Iris pigment epithelial cell (primary cell): Measurements from ENCODE around the gene UNC13A.

Experiments
- DNase-seq: peaks from one replicate; pipeline ENCODE4 v3.0.0-alpha.2; 2011; ENCODE audit warnings: low read depth

The UNC13A gene

DNA sequence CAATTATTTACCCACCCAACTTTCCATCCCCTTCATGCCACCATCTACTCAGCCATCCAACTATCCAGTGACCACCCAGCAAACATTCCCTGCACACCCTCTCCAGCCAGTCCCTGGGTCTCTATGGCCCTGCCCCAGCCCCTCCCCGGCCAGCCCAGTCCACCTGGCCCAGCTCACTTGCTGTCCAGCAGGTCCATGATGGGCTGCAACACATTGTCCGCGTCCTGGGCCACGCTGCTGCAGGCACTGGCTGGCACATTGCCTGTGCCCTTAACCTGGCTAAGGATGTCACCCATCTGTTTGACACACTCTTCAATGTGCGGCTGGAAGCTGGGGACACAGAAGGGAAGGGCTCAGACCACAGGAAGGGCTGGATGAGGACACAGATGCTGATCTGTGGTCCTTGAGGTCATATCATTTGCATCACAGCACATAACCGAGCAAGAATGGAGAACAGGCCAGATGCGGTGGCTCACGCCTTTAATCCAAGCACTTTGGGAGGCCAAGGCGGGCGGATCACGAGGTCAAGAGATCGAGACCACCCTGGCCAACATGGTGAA is 61.6 kb downstream of the UNC13A start:
- no peak for DNase-seq

DNA sequence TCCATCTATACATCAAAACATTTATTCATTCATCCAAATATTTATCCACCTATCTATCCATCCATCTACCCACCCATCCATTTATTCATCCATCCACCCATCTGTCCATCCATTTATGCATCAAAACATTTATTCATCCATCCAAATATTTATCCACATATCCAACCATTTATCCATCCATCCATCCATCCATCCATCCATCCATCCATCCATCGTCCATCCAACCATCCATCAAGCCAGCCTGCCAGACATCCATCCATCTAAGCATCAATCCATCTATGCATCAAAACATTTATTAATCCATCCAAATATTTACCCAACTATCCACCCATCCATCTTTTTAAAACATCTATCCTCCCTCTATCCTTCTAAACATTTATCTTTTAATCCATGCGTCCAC is 62.2 kb downstream of the UNC13A start:
- no peak for DNase-seq

DNA sequence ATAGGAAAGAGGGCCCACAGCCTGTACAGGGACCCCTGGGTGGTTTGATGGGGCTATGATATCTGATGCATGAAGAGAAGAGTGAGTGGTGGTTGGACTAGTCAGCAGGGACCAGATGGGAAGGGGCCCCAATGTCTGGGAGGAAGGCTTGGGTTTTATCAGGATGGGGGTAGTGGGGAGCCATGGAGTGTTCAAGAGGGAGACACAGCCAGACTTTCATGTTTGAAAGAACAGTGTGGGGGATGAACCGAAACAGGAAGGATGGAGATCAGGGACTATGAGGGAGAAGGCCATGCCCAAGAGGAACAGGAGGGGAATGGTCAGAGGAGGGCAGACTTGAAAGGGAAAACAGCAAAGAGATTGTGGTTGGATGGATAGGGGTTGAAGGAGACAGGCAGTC is 63.1 kb downstream of the UNC13A start:
- DNase-seq: no peak

DNA sequence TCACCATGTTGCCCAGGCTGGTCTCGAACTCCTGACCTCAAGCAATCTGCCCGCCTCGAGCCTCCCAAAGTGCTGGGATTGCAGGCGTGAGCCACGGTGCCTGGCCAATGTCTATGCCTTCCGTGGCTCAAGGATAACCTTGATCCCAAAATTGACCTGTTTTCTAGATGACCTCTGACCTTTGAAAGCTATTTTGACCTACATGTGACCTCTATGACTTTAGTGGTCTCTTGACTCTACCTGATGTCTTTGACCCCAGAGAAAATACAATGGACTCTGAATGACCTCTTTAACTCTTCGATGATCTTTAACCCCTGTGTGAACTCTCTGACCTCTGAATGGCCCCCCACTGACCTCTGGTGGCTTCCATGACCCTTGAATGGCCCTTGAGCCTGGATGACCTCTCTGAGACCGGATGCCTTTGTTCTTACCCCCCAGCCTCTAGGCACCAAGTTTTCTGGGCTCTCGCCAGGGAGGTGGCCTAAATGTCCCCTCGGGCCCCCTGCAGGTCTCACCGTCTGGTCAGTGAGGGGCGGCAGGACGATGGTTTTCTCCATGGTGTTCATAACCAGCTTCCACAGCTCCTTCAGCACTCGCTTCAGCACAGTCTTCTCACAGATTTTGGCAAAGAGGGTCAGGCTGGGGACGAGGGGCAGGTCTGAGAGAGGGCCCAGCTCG is 63.7 kb downstream of the UNC13A start:
- no peak for DNase-seq

DNA sequence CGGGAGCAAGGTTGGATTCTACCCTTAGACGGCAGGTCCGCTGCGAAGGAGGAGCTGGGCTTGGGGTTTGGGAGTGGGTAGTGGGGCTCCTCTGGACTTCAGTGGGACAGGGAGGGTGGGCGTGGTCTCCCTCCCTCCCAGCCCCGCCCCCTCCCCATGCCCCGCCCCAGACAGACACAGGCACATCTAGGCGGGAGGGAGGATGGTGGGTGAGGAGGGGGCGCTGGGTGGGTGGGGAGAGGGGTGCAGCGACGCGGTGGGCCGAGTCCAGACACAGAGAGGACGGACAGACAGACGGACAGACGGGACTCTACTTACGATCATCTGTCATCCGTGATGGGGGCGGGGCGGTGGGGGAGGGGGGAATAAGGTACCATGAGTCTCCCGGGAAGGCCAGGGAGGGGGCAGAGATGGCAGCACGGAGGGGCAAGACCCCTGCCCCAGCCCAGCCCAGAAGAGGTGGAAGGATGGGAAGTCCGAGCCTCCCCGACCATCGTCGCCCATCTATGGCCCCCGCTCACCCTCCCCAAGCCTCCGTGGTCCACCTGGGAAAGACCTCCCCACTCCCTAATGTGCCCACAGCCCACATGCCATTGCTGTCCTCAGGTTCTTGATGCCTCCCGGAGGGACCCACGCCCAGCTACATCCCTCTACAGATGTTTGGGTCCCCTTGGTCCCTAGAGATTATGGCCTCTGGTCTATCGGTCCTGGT is 64.8 kb downstream of the UNC13A start:
- DNase-seq: no peak

DNA sequence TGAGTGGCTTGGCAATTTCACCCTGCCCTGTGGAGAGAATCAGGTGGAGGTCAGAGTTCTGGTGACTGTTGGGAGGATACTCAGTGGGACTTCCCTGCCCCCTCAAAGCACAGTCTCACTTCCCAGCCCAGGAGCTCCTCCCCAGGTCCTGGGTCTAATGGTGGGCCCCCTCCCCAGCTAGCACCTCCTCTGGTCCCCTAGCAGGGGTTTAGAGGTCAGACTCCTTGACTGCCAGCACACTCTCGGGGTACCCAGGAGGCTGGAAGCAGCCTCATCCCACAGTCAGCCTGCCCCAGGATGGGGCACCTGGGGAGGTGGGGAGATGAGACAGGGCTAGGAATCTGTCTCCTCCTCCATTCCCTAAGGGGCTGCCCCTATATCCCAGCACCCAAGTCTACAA is 67.5 kb downstream of the UNC13A start:
- no peak for DNase-seq

DNA sequence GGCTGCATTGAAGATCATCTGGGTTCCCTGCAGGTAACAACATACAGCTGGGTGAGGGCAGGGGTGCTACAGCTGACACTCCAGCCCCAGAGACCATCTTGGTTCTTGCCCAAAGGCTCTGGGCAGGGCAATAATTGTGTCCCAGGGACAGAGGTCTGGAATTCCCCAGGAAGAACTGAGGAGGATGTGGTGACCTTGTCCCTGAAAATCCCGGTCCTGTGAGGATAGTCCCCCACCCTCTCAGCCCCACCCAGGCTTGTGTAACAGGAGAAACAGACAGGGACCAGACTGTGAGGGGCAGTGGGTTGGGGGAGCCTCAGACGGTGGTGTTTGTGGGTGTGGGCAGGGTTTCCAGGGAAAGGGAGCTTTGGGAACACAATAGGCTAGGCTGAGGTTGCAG is 69.2 kb downstream of the UNC13A start:
- no peak for DNase-seq

DNA sequence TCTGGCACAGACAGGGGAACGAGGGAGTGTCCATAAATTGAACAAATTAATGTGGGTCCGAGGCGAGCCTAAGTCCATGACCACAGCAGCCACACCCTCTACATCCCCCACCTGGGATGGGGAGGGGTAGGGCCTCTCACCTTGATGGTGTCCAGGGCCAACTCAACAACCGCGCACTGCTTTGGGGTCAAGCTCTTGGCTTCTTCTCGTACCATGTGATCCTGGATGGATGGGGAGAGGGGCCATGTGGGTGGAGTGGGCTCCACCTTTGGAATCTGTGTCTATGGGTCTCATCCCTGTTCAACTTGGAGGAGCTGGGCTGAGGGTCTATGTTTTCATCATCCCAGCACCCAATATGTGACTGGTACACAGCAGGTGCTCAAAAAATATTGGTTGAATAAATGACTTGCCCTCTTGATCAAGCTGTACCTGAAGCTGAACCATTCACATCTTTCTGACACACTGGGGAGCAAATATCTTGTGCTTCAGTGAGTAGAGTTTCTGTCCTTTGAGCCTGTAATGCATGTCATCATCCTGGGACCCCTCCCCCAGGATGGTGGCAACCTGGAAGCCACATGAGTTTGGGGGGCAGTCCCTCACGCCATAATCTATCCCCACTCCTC is 69.8 kb downstream of the UNC13A start:
- DNase-seq: no peak

DNA sequence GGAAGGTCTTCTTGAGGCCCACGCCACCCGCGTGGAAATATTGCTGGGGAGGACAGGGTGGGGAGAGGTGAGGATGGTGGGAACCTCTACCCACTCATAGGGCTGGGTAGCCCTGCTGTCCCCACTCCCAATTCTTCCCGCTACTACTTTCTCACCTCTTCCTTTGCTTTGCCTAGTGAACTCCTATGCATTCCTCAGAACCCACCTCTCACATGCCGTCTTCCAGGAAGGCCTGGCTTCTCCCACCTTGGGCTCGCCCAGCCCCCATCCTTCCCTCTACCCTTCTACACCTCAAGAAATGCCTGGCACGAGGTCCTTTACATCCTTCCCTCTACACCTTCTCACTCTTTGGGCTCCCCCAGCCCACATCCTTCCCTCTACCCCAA is 70.4 kb downstream of the UNC13A start:
- DNase-seq: no peak

DNA sequence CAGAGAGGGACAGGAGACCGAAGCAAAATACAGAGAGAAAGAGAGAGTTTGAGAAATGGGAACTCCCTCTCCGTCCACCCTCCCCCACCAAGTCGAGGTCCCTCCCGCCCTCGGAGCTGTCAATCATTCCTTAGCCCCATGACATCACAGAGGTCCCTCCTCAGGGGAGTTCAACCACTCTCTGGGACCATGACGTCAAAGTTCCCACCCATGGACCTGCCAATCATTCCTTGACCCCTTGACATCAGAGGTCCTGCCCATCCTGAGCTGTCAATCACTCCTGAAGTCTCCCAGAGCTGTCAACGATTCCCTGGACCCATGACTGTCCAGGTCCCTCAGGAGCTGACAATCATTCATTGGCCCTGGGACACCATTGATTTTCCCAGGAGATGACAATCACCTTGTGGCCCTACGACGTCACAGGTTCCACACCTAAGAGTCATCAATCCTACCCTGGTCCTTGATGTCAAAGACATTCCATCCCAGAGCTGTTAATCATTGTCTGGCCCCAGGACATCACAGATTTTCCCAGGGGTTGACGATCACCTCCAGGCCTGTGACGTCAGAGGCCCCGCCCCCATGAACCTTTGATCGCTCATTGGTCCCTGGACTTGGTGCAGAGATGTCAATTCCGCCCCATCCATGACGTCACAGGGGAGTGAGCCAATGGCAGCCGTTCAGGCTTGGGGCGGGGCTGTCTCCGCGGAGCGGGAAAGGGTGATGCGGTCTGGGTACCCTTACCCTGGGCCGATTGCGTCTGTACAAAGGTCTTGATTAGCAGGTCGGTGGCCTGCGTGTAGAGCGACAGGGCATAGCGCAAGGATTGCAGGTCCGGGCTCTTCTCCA is 71.0 kb downstream of the UNC13A start:
- DNase-seq: peak; percentile 25

DNA sequence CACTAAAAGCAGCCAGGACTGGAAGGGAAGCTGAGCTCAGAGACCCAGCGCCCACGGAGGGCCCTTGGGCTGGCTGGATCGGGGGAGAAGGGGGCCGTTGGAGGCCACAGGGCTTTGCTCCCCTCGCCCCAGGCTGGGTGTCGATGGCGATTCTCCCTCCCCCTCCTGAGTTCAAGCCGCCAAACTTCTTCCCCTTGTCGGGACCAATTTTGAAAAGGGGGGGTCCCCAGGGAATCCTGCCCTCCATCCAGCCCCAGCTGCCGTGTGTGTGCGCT is 71.5 kb downstream of the UNC13A start:
- no peak for DNase-seq

DNA sequence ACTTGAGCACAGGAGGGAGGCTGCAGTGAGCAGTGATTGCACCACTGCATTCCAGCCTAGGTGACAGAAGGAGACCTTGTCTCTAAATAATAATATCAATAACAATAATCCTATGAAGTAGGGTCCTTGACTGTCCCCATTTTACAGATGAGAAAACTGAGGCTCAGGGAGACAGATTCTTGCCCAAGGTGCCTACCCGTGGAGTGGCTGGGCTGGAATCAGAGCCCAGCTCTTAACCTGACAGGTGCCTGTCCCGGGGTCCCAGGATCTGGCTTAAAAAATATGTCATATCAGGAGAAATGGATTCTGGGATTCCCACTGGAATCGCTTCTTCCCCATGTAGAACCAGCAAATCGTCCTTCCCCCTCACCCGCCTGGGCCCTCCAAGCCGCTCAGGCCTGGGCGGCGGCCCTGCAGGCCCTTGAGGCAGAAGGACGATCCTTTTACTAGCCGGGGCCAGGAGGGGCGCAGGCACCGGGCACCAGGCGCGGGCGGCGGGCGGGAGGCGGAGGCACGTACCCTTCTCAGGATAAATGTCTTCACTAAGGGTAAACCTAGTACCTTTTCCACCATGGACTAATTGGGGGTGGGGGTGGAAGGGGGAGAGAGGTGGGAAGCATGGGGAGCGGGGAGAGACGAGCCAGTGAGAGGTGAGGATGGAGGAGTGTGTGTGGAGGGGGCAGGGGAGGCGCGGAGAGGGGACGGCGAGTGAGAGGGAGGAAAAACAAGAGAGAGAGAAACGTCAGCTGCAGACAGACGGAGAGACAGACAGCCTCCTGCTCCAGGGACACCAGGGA is 72.1 kb downstream of the UNC13A start:
- peak; percentile 6 for DNase-seq

DNA sequence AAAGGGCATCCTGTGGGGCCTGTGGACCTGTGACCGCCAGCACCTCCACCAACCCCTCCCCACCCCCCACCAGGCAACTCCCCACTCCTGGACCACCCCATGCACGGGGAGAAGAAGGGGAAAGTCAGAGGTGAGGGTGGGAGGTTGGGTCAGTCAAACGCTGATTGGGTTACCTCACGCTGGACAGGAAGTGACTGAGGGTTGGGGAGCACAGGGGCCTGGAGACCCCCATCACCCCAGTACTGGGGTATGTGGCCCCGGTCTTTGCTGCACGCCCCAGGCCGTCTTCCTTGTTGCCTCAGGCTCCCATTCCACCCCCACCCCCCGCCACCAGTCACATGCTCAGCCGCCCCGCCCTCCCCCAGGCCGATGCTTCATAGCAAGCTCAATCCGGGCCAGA is 73.7 kb downstream of the UNC13A start:
- no peak for DNase-seq

DNA sequence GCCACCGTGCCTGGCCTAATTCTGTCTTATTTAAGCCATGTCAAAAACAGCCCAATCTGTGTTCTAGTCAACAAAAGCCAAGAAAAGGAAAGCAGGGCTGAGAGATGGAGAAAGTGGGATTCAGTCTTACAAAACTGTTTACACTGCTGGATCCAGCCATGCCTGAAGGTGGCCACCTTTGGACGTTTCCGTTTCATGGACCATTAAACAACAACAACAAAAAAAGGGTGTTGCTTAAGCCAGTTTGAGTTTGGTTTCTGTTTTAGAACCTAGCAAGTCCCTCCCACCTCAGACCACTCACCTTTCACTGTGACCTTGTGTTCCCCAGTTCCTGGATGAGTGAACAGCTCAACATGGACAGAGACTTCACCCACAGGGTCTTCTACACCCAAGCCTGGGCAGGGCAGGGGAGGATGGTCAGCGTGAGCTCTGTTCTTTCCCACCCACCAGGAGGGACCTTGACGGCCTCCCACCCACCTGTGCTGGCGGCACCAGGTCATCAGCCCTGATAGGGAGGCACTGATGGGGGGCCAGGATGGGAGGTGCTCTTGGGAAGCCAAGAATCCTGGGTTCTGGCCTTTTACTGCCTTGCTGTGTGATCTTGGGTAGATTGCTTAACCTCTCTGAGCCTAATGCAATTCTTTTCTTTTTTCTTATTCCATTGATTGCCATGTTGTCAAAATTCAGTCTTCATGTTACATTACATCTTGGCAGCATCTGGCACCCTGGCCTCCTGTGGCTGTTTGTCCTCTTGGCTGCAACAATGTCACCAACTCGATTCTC is 76.5 kb downstream of the UNC13A start:
- no peak for DNase-seq

DNA sequence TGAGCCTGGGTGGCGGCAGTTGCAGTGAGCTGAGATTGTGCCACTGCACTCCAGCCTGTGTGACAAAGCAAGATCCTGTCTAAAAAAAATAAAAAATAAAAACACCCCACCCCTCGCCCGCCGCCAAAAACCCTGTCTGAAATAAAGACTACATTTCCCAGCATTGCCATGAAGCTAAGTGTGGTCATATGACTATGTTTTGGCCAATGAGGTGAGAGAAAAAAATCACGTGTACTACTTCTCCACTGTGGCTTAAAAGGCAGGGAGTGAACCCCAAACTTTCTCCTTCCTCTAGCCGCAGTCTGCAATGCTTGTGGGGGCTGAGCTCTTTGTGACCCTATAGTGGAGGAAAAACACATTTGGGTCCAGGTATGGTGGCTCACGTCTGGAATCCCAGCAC is 77.8 kb downstream of the UNC13A start:
- DNase-seq: peak; percentile 42

DNA sequence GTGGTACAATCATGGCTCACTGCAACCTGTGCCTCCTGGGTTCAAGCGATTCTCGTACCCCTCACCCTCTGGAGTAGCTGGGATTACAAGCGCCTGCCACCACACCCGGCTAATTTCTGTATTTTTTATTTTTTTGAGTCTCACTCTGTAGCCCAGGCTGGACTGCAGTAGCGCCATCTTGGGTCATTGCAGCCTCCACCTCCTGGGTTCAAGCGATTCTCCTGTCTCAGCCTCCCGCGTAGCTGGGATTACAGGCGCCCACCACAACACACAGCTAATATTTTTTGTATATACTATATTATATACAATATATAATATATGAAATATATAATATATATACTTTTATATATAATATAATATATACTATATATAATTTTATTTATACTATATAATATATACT is 80.2 kb downstream of the UNC13A start:
- DNase-seq: no peak

DNA sequence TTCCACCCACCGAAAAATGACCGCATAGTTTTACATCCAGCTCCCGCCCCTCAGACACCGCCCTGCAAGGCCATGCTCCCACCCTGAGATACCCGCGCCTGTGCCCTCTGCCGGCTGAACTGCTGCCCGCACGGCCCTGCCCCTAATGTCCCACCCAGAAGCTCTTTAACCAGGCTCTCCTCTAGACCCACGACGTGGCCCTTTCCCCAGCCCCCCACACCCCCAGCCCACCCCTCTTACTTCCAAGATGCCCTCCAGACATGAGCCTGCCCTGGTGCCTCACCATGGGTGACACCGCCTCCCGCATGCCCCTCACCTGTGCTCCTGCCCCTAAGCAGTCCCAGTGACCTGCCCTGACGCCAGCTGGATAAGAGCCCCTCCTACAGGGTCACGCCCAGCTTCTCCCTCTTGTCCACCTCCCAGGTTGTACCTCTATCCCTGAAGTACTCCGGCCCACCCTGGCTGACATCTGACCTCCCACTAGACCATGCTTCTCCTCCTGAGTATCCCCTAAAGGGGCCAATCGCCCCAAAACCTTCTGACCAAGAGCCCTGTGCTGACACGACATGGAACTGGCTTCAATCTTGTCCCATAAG is 81.5 kb downstream of the UNC13A start:
- no peak for DNase-seq

DNA sequence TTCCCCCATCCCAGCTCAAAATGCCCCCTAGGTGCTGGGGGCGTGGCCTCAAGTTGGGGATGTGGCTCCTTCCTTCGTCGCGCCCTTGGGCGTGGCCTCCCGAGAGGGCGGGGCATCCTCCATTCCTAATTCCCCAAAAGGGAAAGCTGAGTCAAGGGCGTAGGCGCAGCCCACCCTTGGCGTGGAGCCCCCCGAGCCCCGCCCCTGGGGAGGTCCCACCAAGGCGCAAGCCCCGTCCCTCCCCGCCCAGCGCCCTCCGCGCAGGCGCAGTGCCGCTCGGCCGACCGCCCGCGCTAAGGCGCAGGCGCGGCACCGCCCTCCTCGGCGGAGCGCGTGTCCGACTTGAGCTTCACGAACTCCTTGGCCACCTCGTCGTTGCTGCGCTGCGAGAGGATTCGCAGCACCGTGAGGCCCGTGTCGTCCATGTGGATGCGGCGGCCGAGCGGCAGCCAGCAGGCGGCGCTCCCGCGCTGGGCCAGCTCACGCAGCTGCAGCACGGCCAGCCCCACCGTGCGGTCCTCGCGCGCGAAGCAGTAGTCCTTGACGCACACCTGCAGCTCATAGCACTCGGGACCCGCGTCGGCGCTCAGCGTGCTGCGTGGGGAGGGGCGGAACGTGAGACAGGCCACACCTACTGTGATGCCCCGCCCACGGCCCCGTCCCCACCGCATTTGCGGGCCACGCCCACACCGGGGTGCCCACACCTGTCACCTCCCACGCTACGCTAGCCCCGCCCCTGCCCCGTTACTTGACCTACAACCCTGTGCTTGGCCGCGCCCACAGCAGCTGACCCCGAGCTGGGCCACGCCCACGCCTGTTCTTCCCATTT is 82.2 kb downstream of the UNC13A start:
- peak; percentile 63 for DNase-seq

DNA sequence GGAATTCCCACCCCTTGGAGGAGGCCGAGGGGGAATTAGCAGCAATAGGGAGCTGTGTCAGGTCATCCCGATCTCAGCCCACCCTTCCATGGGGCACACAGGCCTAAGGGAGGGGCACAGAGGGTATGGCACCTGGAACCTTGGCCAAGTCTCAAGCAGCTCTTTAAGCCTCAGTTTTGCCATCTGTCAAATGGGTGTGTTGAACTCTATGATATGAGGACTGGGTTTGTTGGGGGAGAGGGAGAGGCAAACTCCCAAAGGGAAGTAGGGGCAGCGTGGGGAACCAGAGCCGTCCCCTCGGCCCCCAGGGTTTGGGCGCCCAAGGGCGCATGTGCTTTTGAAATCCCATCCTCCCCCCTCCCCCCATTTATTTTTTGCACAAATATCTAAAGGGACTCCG is 83.0 kb downstream of the UNC13A start:
- DNase-seq: no peak
